Aorta (tissue), 5 donors: ENCODE data around the gene ZG16B. TPM values are rescaled to one million over a fixed set of nuclear protein-coding genes. Genes with fewer than 3 reads are reported as not detected.

Experiments used
- ATAC-seq: fragments of 200-7000 bp; cut with Tn5 transposase; one replicate; pipeline ENCODE4 v1.9.1; 2022; ENCODE audit warnings: moderate library complexity; ENCODE audit not compliant: low FRiP score
- DNase-seq, 2 donors: peaks; one replicate each; pipeline ENCODE4 v3.0.0-alpha.2; 2020
- H3K27ac ChIP-seq, 2 donors: one replicate each; pipeline ENCODE4 v1.5.1; 2013; ENCODE audit warnings: low read length in 2 of 2, mild to moderate bottlenecking in 2 of 2, moderate library complexity in 2 of 2, control low read depth in 1 of 2, inconsistent platforms in 1 of 2, low read depth in 1 of 2
- H3K27me3 ChIP-seq, 2 donors: one replicate each; pipeline ENCODE4 v1.6.1; 2013; ENCODE audit warnings: control low read depth in 1 of 2, low read length in 1 of 2, mild to moderate bottlenecking in 1 of 2, moderate library complexity in 1 of 2; ENCODE audit not compliant: insufficient read depth in 2 of 2, control insufficient read depth in 1 of 2
- H3K36me3 ChIP-seq, 2 donors: one replicate each; pipeline ENCODE4 v1.6.1; 2013; ENCODE audit warnings: control low read depth in 1 of 2, low read length in 1 of 2, mild to moderate bottlenecking in 1 of 2; ENCODE audit not compliant: insufficient read depth in 2 of 2, control insufficient read depth in 1 of 2
- H3K4me1 ChIP-seq, 2 donors: one replicate each; pipeline ENCODE4 v1.6.1; 2013; ENCODE audit warnings: low read length in 2 of 2, control low read depth in 1 of 2, mild to moderate bottlenecking in 1 of 2, moderate library complexity in 1 of 2; ENCODE audit not compliant: insufficient read depth in 2 of 2, control insufficient read depth in 1 of 2
- H3K4me3 ChIP-seq, 2 donors: one replicate each; pipeline ENCODE4 v1.5.1; 2013; ENCODE audit warnings: low read length in 2 of 2, control low read depth in 1 of 2, mild to moderate bottlenecking in 1 of 2
- H3K9me3 ChIP-seq: one replicate; pipeline ENCODE4 v1.6.1; 2013; ENCODE audit warnings: mild to moderate bottlenecking, low read length; ENCODE audit not compliant: control insufficient read depth
- WGBS, 2 donors: extraction: QIAGEN DNeasy Blood & Tissue Kit; methylation state at CpG; one replicate each; pipeline ENCODE4 v1.1.7; 2013; 5-methylcytosine and 5-hydroxymethylcytosine counted together
- intact Hi-C, 2 donors: fragments of 100-400 bp; cut with DNase I; formaldehyde crosslinking; loops; one replicate each; pipeline versions ENCODE4 v1.14.2 to v1.15.0; 2022
- polyA plus RNA-seq, 2 donors: library from polyadenylated mRNA; stranded (reverse); fragments of 200-250 nt; gene quantifications; one replicate each; pipeline ENCODE4 v1.2.3, GENCODE V29; 2013
- total RNA-seq, 2 donors: library from RNA; stranded (reverse); fragmentation: NEBNext Ultra II Directional; extraction: Animal tissue kit (Norgen Biotek cat#: 25700); gene quantifications; one replicate each; pipeline ENCODE4 v1.2.1, GENCODE V29; 2021
- donor health status: healthy with polysubstance abuse.
- donor health status: Bipolar disorder and iron deficiency.
- donor health status: DM: no; HTN: no; CAD: no.
- donor health status: DM: no; HTN: no; CAD: no.
- donor health status: DM: yes; HTN: yes; CAD: no.

The ZG16B gene
- total and polyA plus RNA-seq, 4 donors = 0.48 to 4.8 TPM; not detected in 2

DNA sequence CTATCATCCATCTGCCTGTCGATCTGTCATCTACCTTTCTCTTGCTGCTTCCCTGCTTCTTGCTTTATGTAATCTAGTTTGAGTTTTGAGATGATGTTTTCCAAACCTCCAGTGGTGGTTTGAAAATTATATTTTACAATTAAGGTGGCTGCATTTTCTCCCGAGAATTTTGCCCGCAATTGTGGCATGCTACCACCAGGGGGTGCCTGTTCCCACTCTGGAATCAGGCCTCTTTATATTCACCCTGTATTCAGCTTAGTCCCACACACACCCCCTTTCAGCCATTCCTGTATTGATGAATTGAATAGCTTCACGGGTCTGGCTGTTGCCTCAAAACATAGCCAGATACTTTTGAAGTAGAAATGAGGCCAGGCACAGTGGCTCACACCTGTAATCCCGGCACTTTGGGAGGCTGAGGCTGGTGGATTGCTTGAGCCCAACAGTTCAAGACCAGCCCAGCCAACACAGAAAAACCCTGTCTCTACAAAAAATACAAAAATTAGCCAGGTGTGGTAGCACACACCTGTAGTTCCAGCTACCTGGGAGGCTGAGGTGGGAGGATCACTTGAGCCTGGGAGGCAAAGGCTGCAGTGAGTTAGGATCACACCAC is 24.7 kb downstream of the ZG16B start:
- intact Hi-C loops = no loop called here
- ATAC-seq = no peak
- no peaks in the 10 kb centered on the region for H3K4me1 ChIP-seq
- 51 to 62% methylated on average over 5 of the region's 5 CpGs for WGBS, 2 donors
- no peak for DNase-seq
- peaks cover 0 to 2% of the 10 kb centered on the region in 2 donors for H3K27me3 ChIP-seq
- no peak overlapping the region for H3K4me3 ChIP-seq
- H3K27ac ChIP-seq = no peak overlapping the region
- H3K36me3 ChIP-seq = no peaks in the 10 kb centered on the region
- H3K9me3 ChIP-seq = peaks cover 1% of the 10 kb centered on the region

DNA sequence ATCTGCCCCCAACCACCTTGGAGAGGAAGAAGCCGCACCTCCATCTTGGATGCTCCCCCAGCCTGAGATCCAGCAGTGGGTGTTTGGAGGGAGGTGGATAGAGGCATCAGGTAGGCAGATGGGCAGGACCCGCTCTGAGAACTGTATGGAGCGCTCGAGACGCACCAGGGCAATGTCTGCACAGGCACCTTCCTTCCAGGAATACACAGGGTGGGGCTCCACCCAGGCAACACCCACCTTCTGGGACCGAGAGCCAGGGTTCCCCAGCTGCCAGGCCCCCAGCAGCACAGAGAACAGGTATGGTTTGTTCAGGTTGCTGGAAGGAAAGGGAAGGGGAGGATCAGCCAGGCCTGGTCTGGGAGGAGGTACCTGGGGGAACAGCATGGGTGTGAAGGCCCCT is 25.4 kb downstream of the ZG16B start:
- WGBS, 2 donors = 81 to 84% methylated on average over 6 of the region's 6 CpGs
- no peak overlapping the region for H3K4me3 ChIP-seq
- intact Hi-C loops = no loop called here
- H3K27me3 ChIP-seq = peaks cover 0 to 2% of the 10 kb centered on the region in 2 donors
- H3K36me3 ChIP-seq = no peaks in the 10 kb centered on the region
- H3K9me3 ChIP-seq = peaks cover 5% of the 10 kb centered on the region
- no peaks in the 10 kb centered on the region for H3K4me1 ChIP-seq
- ATAC-seq (no peak), DNase-seq (no peak)
- H3K27ac ChIP-seq = no peak overlapping the region

DNA sequence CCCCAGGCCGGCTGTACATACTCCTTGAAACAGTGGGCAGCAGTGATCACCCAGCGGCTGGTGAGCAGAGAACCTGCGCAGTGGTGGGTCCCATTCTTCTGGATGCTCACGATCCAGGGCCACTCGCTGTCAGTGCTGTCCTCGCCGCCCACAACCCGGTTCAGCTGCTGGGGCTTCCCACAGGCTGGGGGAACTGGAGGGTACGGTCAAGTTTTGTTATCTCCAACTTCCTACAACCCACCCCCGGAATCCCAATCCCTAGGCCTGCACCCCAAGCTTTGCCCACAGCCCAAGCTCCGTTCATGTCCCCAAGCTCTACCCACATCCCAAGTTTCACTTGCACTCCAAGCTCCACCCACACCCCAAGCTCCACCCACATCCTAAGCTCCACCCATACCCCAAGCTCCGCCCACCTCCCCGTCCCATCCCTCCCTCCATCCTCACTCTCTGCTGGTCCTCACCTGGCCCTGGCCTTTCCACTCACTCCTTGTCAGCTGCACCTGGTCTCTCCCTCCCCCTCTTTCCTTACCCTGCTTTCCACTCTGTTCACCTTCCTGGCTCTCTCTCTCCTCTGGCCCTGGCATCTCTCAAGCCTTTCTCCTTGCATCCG is 26.1 kb downstream of the ZG16B start:
- Histone ChIP-seq H3K36me3 (no peaks in the 10 kb centered on the region), H3K4me1 (no peaks in the 10 kb centered on the region), H3K9me3 (peaks cover 8% of the 10 kb centered on the region), H3K27me3 (peaks cover 0 to 2% of the 10 kb centered on the region in 2 donors), H3K27ac (no peak overlapping the region), H3K4me3 (no peak overlapping the region)
- 81 to 83% methylated on average over 14 of the region's 14 CpGs for WGBS, 2 donors
- DNase-seq (no peak), ATAC-seq (no peak)
- intact Hi-C loops = no loop called here

DNA sequence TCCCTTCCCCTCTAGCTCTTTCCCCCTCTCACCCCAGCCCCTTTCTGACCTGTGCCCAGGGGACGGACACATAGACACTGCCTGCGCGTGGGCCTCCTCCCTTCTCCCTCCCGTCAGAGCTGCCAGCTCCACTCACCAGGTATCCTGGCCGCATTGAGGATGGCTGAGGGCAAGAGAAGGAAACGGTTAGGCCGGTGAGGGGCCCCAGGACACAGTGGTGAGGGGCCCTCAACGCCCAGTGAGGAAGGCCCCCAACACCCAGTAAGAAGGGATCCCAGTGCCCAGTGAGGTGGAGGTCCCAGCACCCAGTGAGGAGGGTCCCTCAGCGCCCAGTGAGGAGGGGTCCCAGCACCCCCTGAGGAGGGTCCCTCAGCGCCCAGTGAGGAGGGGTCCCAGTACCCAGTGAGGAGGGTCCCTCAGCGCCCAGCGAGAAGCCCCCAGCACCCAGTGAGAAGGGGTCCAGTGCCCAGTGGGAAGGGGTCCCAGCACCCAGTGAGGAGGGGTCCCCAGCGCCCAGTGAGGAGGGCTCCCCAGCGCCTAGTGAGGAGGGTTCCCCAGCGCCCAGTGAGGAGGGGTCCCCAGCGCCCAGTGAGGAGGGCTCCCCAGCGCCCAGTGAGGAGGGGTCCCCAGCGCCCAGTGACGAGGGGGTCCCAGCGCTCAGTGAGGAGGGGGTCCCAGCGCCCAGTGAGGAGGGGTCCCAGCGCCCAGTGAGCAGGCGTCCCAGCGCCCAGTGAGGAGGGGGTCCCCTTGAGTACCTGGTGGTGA is 26.8 kb downstream of the ZG16B start:
- no peak overlapping the region for H3K27ac ChIP-seq
- H3K4me1 ChIP-seq = no peaks in the 10 kb centered on the region
- no peaks in the 10 kb centered on the region for H3K36me3 ChIP-seq
- 77 to 84% methylated on average over 23 to 24 of the region's 24 CpGs for WGBS, 2 donors
- H3K27me3 ChIP-seq = peaks cover 0 to 2% of the 10 kb centered on the region in 2 donors
- peaks cover 8% of the 10 kb centered on the region for H3K9me3 ChIP-seq
- DNase-seq (no peak), ATAC-seq (no peak)
- intact Hi-C loops = no loop called here
- no peak overlapping the region for H3K4me3 ChIP-seq

DNA sequence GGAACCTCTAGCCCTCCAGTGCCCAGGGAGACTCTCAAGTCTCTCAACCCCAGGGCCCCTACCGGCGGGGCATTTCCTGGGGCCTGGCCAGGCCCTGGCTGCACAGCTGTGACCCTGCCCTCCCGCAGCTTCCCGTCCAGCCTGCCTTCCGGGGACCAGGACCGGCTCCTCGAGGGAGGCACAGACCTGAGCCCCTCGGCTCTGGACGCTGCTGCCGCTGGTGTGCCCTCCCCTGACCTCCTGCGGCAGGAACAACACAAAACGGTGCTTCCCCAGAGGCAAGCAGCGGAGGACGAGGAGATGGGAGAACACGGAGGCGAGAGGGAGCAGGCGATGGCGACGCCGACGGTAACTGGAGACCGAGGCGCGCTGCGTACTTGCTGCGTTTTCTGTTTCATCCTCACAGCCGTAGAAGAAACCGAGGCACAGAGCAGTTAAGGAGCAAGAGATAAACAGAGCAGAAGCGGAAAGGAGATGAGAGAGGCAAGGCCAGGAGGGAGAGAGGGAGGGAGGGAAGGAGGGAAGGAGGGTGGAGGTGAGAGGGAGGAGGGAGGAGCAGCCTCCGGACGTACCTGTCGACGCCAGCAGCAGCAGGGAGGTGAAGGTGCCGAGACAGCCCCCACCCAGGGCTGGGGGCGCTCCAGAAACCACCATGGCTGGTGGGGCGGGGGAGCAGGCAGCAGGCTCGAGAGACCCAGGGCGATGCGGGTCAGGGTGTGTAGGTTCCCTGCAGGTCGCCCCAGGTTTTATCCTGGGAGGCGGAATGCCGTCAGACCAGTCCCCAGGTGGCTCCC is 27.5 kb downstream of the ZG16B start, which contains the start of gene PRSS22:
PRSS22 (minus strand) TSS at position 720 of the 794 bp plus-strand sequence; CDS start at position 654, 66 bp downstream.
- H3K4me1 ChIP-seq = no peaks in the 10 kb centered on the region
- H3K27me3 ChIP-seq = peaks cover 0 to 2% of the 10 kb centered on the region in 2 donors
- H3K4me3 ChIP-seq = no peak within 1 kb of the TSS
- intact Hi-C loops = no loop called here
- peaks cover 8% of the 10 kb centered on the region for H3K9me3 ChIP-seq
- DNase-seq (no peak), ATAC-seq (no peak)
- H3K36me3 ChIP-seq = no peaks in the 10 kb centered on the region
- H3K27ac ChIP-seq = no peak within 1 kb of the TSS
- 7 to 10% methylated on average over 42 of the region's 42 CpGs for WGBS, 2 donors

DNA sequence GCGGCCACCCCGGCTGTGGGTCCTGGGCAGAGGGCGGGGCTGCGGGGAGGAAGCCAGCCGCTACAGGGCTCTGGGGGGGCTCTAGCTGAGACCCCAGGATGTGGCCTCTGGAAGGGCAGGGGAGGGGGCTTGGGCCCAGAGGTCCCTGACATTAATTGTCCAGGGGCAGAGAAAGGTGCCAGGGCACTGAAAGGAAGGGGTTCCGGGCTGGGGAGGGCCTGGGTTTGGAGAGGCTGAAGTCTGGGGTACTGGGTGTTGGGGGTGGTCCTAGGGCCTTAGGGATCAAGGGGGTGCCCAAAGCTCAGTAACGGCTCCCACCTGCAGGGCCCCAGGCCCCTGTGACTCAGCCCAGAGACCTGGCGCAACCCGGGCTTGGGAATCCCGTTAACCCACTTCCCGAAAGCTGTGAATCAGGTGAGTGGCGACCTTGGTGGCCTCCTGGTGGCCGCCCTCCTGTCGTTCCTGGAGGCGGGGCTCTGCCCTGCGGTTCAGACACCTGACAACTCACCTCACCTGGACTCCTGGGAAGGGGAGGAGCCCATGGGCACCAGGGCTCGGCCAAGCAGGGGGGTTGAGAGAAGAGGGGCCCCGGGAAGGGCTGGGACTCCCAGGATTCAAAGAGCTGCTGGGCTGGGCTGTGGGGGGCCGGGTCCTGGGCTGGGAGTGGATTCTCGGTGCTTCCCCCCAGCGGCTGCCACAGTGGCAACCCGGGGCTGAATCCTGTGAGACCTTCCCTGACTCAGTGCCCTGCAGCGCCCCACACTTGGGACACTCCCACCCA is 28.3 kb downstream of the ZG16B start:
- DNase-seq = no peak
- Histone ChIP-seq H3K27ac (no peak overlapping the region), H3K4me1 (no peaks in the 10 kb centered on the region), H3K27me3 (peaks cover 0 to 2% of the 10 kb centered on the region in 2 donors), H3K36me3 (no peaks in the 10 kb centered on the region), H3K4me3 (no peak overlapping the region), H3K9me3 (peaks cover 8% of the 10 kb centered on the region)
- 12 to 20% methylated on average over 21 to 23 of the region's 23 CpGs for WGBS, 2 donors
- no peak for ATAC-seq
- intact Hi-C loops = no loop called here

DNA sequence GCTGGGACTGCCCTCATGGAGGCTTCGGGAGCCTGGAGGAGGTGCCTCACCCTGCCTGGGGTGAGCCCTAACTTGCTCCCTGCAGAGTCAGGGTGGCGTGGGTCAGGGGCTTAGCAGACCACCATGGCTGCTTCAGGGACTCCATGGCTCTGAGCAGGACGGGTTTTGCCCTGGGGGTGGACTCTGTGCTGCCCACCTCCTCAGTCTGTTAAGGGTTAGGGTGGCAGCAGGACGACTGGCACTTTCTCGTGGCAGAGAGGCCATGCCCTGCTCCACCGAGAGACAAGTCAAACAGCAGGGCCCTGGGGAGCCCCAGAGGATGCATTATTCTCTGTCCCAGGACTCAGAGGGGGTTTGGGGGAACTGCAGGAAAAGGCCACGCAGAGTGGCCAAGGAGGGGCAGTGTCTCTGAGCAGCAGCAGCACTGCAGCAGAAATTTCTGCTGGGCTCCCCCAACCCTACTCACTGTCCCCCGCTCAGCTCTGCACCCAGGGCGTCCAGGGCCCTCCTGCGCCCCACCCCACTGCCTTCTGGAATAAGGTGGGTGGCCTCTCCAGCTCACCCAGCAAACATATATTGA is 29.7 kb downstream of the ZG16B start:
- ATAC-seq (no peak), DNase-seq (no peak)
- H3K27me3 ChIP-seq = no peaks in the 10 kb centered on the region
- H3K4me3 ChIP-seq = no peak overlapping the region
- H3K27ac ChIP-seq = no peak overlapping the region
- no peaks in the 10 kb centered on the region for H3K4me1 ChIP-seq
- intact Hi-C loops = no loop called here
- H3K9me3 ChIP-seq = peaks cover 8% of the 10 kb centered on the region
- WGBS, 2 donors = 67 to 69% methylated on average over 10 of the region's 10 CpGs
- no peaks in the 10 kb centered on the region for H3K36me3 ChIP-seq
